HUES6 (cell line): ENCODE measurements around the gene LHPP.

Experiments used
- H3K27ac ChIP-seq: 2 replicates; pipeline ENCODE4 v1.7.0; 2013; ENCODE audit warnings: low read depth, mild to moderate bottlenecking, low read length, inconsistent platforms
- H3K27me3 ChIP-seq: 2 replicates; pipeline ENCODE4 v1.6.1; 2013; ENCODE audit warnings: low read length; ENCODE audit not compliant: control insufficient read depth, insufficient read depth
- H3K36me3 ChIP-seq: 2 replicates; pipeline ENCODE4 v1.6.1; 2013; ENCODE audit warnings: low read length; ENCODE audit not compliant: control insufficient read depth, insufficient read depth
- H3K4me1 ChIP-seq: 2 replicates; pipeline ENCODE4 v1.6.1; 2013; ENCODE audit warnings: low read length; ENCODE audit not compliant: control insufficient read depth, insufficient read depth
- H3K4me3 ChIP-seq: 2 replicates; pipeline ENCODE4 v1.5.1; 2013; ENCODE audit warnings: low read depth, low read length
- H3K9ac ChIP-seq: one replicate; pipeline ENCODE4 v1.6.1; 2013; ENCODE audit warnings: mild to moderate bottlenecking, low read length
- H3K9me3 ChIP-seq: 2 replicates; pipeline ENCODE4 v1.6.1; 2013; ENCODE audit warnings: low read depth, low read length; ENCODE audit not compliant: control insufficient read depth, insufficient read depth

The LHPP gene

DNA sequence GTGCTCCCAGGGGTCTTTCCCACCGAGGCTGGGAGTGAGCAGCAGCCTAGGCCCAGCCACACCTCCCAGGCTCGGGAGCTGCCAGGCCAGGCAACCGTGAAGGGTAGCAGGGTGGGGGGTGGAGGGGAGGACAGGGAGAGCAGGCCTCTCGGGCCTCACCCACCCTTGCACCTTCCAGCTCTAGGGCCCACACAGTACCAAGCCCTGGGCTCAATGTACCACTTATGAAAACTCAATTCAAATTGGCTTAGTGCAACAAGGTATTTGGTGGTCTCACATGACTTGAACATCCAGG is 155.2 kb downstream of the LHPP start:
- Histone ChIP-seq H3K9me3 (no peaks in the 10 kb centered on the region), H3K27me3 (no peaks in the 10 kb centered on the region), H3K4me1 (peaks cover 25% of the 10 kb centered on the region; the same call in 1 of the 2 replicates), H3K36me3 (0 out of 2 replicates have a peak, but pooled peaks cover 2% of the 10 kb centered on the region), H3K9ac (no peak overlapping the region), H3K27ac (peak overlapping the region; percentile 13; the same call in 1 of the 2 replicates), H3K4me3 (no peak overlapping the region)

DNA sequence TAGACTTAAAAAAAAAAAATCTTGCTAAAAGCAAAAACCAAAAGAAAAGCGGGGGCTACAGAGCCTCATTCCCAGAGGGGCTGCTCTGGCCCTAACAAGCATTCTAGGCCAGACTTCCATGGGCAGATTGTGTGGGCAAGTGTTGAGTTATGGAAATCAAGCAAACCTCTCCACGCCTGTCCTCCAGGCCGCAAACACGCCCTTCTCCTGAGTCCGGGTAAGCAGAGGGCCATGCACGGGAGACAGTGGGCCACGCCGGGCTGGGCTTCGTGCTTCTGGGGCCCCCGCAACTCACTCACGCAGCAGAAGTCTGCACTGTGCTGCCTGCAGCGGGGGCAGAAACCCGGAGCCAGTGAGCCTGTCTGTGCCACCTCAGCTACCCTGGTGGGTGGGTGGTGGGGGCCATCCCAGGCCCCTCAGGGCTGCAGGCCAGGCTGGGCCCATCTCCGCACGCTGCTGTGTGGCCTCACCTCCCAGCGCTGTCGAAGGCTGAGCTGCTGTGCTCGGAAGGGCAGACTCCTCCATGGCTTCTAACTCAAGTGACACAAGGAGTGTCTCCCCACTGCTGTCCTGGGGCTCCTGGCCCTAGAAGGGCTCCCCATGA is 156.9 kb downstream of the LHPP start:
- 0 out of 2 replicates have a peak, but pooled peaks cover 2% of the 10 kb centered on the region for H3K36me3 ChIP-seq
- H3K27me3 ChIP-seq, result no peaks in the 10 kb centered on the region
- no peak overlapping the region for H3K27ac ChIP-seq
- no peak overlapping the region for H3K9ac ChIP-seq
- H3K4me1 ChIP-seq, result peaks cover 17% of the 10 kb centered on the region; the same call in 1 of the 2 replicates
- H3K4me3 ChIP-seq, result no peak overlapping the region
- H3K9me3 ChIP-seq, result no peaks in the 10 kb centered on the region

DNA sequence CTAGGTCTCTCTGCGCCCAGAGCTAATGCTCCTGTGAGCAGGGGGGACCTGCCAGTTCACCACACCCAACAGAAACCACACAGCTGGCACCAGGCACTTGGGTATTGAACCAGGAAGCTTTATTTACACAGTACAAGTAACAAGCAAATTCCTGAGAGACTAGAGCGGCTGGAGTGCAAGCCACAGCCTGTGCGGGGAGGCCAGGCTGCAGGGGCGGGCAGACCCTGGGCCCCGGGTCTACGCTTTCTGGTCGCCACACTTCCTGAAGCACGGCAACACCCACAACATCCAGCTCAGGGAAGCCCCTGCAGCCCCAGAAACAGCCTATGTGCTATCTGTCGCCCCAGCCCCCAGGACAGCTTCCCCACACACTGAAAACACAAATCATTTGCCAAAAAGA is 157.6 kb downstream of the LHPP start:
- Histone ChIP-seq H3K4me1 (peaks cover 17% of the 10 kb centered on the region; the same call in 1 of the 2 replicates), H3K27me3 (no peaks in the 10 kb centered on the region), H3K27ac (no peak overlapping the region), H3K9ac (no peak overlapping the region), H3K9me3 (no peaks in the 10 kb centered on the region), H3K36me3 (0 out of 2 replicates have a peak, but pooled peaks cover 2% of the 10 kb centered on the region), H3K4me3 (no peak overlapping the region)

DNA sequence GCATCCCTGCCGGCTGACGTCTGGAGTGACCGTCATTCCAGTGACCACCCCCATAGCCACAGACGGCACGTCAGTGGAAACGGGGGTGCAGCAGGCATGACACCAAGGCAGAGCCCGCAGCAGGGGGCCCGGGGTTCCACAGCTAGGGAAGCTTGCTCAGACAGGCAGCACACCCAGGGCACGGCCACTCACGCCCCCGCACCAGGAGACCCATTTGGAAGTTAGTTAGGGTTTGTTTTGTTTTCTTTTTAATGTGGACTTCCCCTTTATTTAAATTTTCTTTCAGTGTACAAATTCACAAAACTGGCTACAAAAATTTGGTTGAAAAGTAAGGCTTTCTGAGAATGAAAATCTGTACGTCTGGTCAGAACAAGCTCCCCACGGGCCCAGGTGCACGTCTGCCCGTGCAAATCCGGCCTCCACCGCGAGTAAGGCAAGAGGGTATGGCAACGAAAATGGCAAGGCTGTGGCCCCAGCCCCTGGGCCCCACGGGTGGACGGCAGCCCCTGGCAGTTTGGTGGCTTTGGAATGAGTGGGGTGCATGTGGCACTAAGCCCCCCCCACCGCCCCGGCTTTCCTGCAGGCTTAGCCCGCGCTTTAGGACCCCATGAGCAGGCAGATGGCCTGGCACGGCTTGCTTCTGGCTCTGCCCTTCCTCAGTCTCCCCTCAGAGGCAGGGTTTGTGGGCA is 158.3 kb downstream of the LHPP start:
- Histone ChIP-seq H3K4me3 (no peak overlapping the region), H3K36me3 (0 out of 2 replicates have a peak, but pooled peaks cover 2% of the 10 kb centered on the region), H3K9ac (no peak overlapping the region), H3K4me1 (peaks cover 16% of the 10 kb centered on the region; the same call in 1 of the 2 replicates), H3K27ac (no peak overlapping the region), H3K27me3 (no peaks in the 10 kb centered on the region), H3K9me3 (no peaks in the 10 kb centered on the region)

DNA sequence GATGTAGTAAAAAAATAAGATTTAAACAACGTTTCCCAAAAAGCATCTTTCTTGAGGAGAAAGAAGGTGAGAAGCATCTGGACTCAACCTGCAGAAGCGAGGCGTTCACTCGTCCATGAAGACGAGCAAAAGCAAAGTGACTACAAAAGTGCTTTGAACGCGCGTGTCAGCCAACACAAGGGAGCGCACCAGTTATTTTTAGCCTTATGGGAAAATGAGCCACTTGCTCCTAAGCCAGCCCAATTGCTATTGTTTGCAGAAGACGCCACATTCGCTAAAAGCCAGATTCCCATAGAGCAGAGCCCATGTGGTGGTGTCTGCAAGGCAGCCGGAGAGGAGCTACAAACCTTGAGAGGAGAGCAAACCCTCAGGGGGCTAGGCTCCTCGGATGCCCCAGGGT is 160.0 kb downstream of the LHPP start:
- Histone ChIP-seq H3K36me3 (0 out of 2 replicates have a peak, but pooled peaks cover 2% of the 10 kb centered on the region), H3K27ac (no peak overlapping the region)

DNA sequence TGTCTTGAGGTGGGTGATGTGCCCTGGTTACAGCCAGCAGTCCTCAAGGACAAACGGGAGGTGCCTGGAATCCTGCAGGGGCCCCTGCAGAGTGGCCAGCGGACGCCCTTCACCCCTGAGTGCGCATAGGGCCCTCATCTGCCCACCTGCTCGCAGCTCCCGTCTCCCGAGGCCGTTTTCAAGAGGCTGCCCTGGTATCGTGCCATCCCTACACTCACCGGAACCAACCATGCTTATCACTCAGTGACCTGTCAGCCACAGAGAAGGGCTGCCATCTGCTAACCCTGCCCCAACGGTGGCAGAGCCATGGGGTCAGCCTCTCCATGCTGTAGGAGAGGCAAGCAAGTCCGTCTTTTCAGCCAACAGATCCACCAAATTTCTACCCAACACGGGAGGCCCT is 160.5 kb downstream of the LHPP start:
- H3K9ac ChIP-seq, result no peak overlapping the region
- H3K4me1 ChIP-seq, result peaks cover 12% of the 10 kb centered on the region
- no peak overlapping the region for H3K27ac ChIP-seq
- no peaks in the 10 kb centered on the region for H3K27me3 ChIP-seq
- no peak overlapping the region for H3K4me3 ChIP-seq
- no peaks in the 10 kb centered on the region for H3K9me3 ChIP-seq
- H3K36me3 ChIP-seq, result 0 out of 2 replicates have a peak, but pooled peaks cover 2% of the 10 kb centered on the region

More for the DNA sequence above, 160.0 kb downstream of the LHPP start:
- Histone ChIP-seq H3K9me3 (no peaks in the 10 kb centered on the region), H3K9ac (no peak overlapping the region), H3K4me1 (peaks cover 10% of the 10 kb centered on the region), H3K27me3 (no peaks in the 10 kb centered on the region), H3K4me3 (no peak overlapping the region)

DNA sequence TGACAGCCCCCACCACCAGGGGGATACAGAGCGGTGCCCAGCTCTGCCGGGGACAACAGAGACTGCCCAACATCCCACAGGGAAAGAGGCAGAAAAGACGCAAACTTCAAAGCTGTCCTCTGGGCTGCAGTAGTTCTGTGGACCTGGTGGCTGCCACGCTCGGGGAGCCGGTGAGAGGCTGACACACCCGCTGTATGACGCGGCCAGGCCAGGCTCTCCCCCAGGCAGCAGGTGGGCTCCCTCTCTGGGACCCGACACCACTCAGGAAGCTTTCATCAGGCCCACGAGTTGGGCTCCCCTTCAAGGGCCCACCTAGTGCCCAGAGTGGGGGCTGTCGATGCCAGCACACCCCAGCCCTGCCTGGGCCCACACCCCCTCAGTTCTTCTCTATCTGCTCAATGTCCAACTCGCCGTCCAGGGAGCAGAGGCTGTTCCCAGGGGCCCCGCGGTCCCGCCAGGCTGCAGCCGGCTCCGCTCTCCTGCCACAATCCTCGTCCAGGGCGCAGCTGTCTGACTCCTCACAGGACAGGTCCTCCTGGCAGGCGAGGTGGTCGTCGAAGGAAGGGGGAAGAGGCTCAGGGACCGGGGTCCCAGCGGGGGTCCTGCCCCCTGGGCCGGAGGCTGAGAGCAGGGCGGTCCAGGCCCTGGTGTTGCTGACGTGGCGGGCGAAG is 161.4 kb downstream of the LHPP start:
- Histone ChIP-seq H3K27me3 (no peaks in the 10 kb centered on the region), H3K9me3 (no peaks in the 10 kb centered on the region), H3K9ac (no peak overlapping the region), H3K36me3 (0 out of 2 replicates have a peak, but pooled peaks cover 2% of the 10 kb centered on the region), H3K4me1 (peaks cover 20% of the 10 kb centered on the region), H3K27ac (no peak overlapping the region), H3K4me3 (no peak overlapping the region)

DNA sequence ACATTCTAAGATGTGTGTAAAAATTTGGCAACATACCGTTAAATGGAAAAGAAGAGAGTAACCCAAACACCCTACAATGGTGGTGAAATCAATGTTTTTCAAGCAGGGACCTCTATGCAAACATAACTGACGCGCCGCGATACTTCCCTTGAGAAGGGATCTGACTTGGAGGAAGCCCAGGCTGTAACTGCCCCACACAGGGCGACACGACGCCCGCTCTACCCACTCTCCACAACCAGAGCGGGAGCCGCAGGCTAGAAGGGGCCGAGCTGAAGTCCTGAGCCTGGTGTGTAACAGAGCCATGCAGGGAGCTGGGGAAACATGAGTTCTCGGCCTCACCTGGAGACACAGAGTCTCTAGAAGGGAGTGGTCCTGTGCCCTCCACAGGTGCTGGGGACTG is 162.4 kb downstream of the LHPP start:
- Histone ChIP-seq H3K9ac (no peak overlapping the region), H3K27ac (no peak overlapping the region), H3K4me1 (peaks cover 28% of the 10 kb centered on the region), H3K27me3 (no peaks in the 10 kb centered on the region), H3K9me3 (no peaks in the 10 kb centered on the region), H3K4me3 (no peak overlapping the region), H3K36me3 (no peaks in the 10 kb centered on the region)

DNA sequence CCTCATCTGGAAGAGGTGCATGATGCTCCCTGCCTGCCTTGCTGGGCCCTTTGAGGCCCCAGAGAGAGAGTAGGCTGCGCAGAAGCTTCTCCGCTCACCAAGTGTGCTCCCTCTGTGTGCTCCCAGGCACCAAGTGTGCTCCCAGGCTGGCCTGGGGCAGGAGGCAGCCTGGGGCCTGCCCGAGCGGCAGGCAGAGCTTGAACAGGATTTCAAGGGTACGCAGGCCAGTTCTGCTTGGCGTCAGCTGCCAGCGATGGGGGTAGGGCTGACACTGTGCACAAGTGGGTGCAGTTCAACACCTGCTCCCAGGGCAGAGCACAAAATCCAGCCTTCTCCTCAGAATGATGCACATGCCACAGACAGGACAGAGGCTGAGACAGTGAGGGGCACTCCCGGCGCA is 162.8 kb downstream of the LHPP start:
- H3K36me3 ChIP-seq, result no peaks in the 10 kb centered on the region
- H3K27me3 ChIP-seq, result no peaks in the 10 kb centered on the region
- no peak overlapping the region for H3K27ac ChIP-seq
- no peak overlapping the region for H3K4me3 ChIP-seq
- no peaks in the 10 kb centered on the region for H3K9me3 ChIP-seq
- peaks cover 33% of the 10 kb centered on the region for H3K4me1 ChIP-seq
- H3K9ac ChIP-seq, result no peak overlapping the region

DNA sequence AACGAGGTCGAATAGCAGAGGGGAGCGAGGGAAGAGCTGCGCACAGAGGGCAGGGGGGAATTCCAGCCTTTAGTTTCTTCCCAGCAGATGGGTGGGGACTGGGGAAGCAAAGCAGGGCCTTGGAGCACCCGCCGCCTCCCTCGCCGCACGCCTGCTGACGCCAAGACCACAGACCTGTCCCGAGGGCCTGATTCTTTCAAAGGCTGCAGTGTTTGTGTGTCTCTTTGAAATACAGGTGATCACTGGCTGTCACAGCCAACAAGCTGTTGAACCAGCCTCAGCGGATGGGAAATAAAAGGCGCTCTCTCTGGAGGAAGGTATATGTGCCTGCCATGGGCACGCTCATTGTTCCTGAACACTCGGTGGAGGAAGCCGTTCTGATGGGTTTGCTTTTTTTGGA is 163.3 kb downstream of the LHPP start:
- Histone ChIP-seq H3K36me3 (no peaks in the 10 kb centered on the region), H3K4me3 (no peak overlapping the region), H3K27ac (no peak overlapping the region), H3K9ac (no peak overlapping the region), H3K27me3 (no peaks in the 10 kb centered on the region), H3K4me1 (peaks cover 37% of the 10 kb centered on the region), H3K9me3 (no peaks in the 10 kb centered on the region)

DNA sequence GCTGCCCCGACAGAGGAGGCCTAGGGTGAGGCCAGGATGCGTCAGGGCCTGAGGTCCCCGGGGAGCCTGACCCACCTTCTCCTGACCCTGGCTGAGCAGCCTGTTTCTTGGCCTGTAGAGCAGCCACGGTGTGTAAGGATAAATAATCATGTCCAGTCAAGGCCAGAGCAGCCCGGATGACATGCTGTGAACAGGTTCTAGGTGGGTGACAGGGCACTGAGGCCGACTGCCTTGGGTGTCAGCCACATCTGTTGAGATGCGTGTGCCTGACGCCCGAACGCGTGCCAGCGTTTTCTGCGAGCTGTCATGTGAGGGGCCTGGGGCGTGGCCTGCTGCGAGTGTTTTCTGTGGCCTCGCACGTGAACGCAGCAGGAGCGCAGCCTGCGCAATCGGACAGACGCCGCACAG is 164.2 kb downstream of the LHPP start:
- Histone ChIP-seq H3K36me3 (no peaks in the 10 kb centered on the region), H3K4me3 (no peak overlapping the region), H3K27ac (no peak overlapping the region), H3K27me3 (no peaks in the 10 kb centered on the region), H3K4me1 (peaks cover 37% of the 10 kb centered on the region), H3K9me3 (no peaks in the 10 kb centered on the region), H3K9ac (no peak overlapping the region)
